D721Med (cell line): ENCODE data around the gene PRX.
"Not testable (repeated sequence)": the region's sequence is repeated elsewhere in the genome, so short reads cannot be mapped to it uniquely, and the experiment has no call there.

ENCODE experiments used
- DNase-seq: peaks from one replicate; pipeline ENCODE4 v3.0.0; 2011; ENCODE audit warnings: low spot score; ENCODE audit not compliant: insufficient read length
- FAIRE-seq: peaks from 2 replicates; lab custom pipeline; 2011; peaks lifted over from hg19 to GRCh38; lab: Jason Lieb, UNC
- TF ChIP-seq, protein P1 (sequence below): IDR thresholded peaks from 2 replicates; pipeline ENCODE4 v1.5.1; 2012; ENCODE audit warnings: mild to moderate bottlenecking, control low read depth; ENCODE audit not compliant: insufficient read depth; ENCODE audit errors: missing control alignments

Gene PRX

DNA sequence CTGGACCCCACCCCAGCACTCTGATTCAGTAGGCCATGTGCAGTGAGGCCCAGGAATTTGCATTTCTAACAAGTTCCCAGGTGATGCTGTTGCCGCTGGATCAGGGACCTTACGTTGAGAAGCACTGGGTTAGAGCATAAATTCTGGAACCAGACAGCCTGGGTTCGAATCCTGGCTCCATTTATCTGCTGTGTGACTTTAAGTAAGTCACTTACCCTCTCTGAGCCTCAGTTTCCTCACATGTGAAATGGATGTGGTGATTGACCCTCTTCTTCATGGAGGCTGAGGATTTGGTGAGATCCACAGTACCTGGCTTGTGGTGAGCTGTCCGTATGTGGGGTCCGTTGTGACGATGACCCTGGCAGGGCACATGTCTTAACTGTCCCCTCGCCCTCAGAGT is 39.1 kb downstream of the PRX start:
- DNase-seq = no peak
- TF ChIP-seq, protein P1, sequence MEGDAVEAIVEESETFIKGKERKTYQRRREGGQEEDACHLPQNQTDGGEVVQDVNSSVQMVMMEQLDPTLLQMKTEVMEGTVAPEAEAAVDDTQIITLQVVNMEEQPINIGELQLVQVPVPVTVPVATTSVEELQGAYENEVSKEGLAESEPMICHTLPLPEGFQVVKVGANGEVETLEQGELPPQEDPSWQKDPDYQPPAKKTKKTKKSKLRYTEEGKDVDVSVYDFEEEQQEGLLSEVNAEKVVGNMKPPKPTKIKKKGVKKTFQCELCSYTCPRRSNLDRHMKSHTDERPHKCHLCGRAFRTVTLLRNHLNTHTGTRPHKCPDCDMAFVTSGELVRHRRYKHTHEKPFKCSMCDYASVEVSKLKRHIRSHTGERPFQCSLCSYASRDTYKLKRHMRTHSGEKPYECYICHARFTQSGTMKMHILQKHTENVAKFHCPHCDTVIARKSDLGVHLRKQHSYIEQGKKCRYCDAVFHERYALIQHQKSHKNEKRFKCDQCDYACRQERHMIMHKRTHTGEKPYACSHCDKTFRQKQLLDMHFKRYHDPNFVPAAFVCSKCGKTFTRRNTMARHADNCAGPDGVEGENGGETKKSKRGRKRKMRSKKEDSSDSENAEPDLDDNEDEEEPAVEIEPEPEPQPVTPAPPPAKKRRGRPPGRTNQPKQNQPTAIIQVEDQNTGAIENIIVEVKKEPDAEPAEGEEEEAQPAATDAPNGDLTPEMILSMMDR = no peak
- no peak for FAIRE-seq

DNA sequence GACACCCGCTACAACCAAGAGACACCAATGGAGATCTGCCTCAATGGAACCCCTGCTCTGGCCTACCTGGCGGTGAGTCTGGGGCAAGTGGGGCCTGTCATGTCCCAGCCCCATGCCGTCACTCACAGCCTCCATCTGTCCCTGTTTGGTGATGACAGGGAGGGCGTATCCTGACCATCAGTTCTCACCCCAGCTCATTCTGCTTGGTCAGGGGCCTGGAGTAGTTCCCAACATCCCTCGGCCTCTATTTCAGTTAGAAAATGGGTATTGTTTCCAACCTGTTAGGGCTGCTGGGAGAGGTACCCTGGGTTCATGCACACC is 41.4 kb downstream of the PRX start:
- FAIRE-seq (no peak), DNase-seq (no peak)
- TF ChIP-seq, protein P1 = no peak

DNA sequence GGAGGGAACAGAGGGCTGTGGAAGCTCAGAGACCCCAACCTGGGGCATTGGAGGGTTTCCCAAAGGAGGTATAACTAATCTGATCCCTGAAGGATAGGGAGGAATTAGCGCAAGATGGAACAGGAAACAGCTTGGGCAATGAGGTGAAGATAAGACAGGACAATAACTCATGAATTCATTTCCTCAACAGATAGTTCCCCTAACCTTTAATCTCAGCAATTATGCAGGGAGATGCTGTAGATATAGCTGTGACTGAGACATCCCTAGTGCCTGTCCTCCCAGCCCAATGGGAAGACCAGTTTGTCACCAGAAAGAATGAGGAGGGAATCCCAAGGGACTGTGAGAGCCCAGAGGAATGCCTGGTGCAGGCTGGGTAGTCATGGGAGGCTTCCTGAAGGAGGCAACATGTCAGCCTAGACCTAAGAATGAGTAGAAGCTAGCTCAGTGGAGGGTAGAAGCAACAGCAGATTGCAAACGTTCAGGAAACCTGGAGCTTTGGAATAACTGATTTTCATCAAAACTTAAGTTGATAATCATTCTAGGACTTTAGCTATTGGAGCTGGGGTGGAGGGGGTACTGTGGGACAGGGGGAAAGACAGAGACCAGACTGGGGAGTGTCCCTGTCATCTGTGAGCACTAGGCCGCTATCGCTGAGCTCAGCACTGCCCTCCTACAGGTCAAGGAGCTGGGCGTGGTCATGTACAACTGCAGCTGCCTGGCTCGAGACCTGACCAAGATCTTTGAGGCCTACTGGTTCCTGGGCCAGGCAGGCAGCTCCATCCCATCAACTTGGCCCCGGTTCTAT is 42.0 kb downstream of the PRX start:
- FAIRE-seq = no peak
- TF ChIP-seq, protein P1 = no peak
- no peak for DNase-seq

DNA sequence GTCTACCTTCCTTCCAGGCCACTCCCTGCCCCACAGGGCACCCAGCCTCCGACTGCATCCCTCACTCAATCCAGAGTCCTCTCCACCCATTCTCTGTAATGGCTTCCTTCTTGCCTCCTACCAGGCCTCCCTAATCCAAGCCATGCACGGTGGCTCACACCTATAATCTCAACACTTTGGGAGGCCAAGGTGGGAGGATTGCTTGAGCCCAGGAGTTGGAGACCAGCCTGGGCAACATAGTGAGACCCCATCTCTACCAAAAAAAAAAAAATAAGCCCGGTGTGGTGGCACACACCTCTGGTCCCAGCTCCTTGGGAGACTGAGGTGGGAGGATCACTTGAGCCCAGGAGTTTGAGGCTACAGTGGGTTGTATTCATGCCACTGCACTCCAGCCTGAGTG is 42.9 kb downstream of the PRX start:
- DNase-seq, FAIRE-seq: not testable (repeated sequence)

DNA sequence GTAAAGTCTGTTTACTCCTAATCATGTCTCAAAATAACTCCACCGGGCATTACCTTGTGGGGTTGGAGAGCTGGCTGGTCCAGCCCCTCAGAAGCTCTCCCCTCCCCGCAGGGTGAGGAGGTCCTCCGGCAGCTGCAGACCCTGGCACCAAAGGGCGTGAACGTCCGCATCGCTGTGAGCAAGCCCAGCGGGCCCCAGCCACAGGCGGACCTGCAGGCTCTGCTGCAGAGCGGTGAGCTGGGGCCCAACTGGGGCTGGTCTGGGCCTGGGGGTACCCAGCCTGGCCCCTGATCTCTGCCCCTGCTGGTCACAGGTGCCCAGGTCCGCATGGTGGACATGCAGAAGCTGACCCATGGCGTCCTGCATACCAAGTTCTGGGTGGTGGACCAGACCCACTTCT is 43.4 kb downstream of the PRX start:
- FAIRE-seq = no peak

DNA sequence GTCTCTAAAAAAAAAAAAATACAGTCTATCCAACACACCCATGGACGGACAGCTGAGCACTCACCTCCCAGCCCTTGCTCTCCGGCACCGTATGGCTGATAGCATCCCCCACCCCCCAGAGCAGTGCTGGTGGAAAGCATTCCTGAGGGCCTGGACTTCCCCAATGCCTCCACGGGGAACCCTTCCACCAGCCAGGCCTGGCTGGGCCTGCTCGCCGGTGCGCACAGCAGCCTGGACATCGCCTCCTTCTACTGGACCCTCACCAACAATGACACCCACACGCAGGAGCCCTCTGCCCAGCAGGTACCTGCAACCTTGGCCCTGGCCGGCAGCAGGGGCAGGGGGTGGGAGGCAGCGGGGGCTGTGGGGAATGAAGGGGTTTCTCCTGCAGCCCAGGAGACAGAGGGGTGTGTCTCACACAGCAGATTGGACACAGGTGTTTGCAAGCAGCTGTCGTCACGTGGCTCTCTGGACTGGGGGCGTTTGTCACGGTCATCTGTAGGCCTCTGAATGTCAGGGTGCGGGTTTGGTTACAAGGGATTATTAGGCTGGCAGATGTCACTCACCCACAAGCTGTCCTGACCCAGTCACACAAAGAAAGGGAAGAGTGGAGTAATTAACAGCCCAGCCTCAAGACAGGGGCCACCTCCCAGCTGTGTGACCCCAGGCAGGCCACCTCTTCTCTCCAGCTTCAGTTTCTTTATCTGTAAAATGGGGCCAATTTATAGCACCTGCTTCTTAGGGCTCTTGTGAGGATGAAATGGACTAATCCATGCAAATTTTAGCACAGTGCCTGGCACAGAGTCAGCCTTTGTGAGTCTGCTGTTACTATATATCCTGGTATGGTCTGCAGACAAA is 45.4 kb downstream of the PRX start:
- DNase-seq (no peak), FAIRE-seq (no peak)
- TF ChIP-seq, protein P1 = no peak

More for the DNA sequence above, 43.4 kb downstream of the PRX start:
- DNase-seq = no peak
- TF ChIP-seq, protein P1 = no peak

DNA sequence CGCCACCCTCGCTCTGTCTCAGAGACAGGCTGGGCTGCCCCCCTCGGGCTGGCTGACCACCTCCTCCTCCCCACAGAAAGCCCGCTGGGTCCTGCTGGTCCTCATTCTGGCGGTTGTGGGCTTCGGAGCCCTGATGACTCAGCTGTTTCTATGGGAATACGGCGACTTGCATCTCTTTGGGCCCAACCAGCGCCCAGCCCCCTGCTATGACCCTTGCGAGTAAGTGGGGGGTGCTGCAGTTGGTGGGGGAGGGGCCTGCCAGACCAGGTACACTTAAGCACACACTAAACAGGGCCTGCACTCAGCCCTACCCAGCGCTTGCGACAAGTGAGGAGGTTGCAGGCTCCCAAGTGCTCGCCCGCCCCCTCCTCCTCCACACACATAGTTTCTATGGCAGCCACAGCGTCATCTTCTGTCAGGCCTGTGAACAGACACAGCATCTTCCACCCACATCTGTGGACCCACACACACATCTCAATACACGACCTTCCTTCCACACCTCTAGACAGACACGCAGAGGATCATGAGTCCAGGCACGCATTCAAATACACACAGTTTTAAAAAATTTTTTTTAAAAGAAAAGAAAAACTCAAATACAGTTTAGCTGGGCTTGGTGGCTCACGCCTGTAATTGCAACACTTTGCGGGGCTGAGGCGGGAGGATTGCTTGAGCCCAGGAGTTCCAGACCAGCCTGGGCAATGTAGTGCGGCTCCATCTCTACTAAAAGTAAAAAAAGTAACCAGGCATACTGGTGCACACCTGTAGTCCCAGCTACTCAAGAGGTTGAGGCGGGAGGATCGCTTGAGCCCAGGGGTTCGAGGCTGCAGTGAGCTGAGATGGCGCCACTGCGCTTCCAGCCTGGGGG is 46.2 kb downstream of the PRX start:
- TF ChIP-seq, protein P1 = no peak
- FAIRE-seq (no peak), DNase-seq (no peak)
